Thyroid gland (tissue), 4 donors: ENCODE data around the gene WDR86.

Source experiments
- POLR2A ChIP-seq, 2 donors: fragments of 450-650 bp; IDR thresholded peaks; one replicate each; pipeline ENCODE4 v1.6.1; 2017; ENCODE audit warnings: antibody characterized with exemption in 2 of 2, mild to moderate bottlenecking in 2 of 2, moderate library complexity in 1 of 2
- TF ChIP-seq, protein P1 (sequence below), 6 experiments: fragments of 200-600 bp in 3 of 6; fragments of 450-650 bp in 3 of 6; sonication (generic) in 3 of 6; IDR thresholded peaks; one replicate each; pipeline ENCODE4 v1.5.1; 2016 to 2019; ENCODE audit warnings: antibody characterized with exemption in 6 of 6, mild to moderate bottlenecking in 2 of 6, inconsistent platforms in 1 of 6, moderate library complexity in 1 of 6

DNA sequence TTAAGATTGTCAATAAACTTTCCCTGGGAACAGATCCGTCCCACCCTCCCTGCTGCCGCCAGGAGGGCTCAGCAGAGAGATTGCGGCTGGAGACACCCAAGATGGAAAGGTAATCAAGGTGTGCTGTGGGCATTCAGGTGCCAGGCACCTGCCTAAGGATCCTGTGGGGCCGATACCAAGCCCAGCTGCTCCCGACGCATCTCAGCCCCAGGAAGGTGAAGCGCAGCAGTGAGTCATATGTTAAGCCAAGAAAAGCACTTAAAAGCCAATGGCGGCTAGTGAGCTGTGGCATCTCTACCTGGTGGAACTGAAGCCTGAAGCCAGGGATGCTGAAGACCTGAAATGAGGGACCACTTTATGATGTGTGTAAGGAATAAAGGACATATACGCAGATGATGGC lies 6.1 kb downstream of the WDR86 start:
- no peak for TF ChIP-seq POLR2A (IDR thresholded peaks at IDR 0.05)
- TF ChIP-seq, protein P1, sequence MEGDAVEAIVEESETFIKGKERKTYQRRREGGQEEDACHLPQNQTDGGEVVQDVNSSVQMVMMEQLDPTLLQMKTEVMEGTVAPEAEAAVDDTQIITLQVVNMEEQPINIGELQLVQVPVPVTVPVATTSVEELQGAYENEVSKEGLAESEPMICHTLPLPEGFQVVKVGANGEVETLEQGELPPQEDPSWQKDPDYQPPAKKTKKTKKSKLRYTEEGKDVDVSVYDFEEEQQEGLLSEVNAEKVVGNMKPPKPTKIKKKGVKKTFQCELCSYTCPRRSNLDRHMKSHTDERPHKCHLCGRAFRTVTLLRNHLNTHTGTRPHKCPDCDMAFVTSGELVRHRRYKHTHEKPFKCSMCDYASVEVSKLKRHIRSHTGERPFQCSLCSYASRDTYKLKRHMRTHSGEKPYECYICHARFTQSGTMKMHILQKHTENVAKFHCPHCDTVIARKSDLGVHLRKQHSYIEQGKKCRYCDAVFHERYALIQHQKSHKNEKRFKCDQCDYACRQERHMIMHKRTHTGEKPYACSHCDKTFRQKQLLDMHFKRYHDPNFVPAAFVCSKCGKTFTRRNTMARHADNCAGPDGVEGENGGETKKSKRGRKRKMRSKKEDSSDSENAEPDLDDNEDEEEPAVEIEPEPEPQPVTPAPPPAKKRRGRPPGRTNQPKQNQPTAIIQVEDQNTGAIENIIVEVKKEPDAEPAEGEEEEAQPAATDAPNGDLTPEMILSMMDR (IDR thresholded peaks at IDR 0.05), result no peak
